Panc1 (cell line): ENCODE results near the gene CORIN. TPM values are rescaled to one million over a fixed set of nuclear protein-coding genes. Genes with fewer than 3 reads are reported as not detected.

Experiments used
- ATAC-seq: fragments of 200-7000 bp; cut with Tn5 transposase; 2 replicates; pipeline ENCODE4 v1.9.1; 2020; ENCODE audit warnings: mild to moderate bottlenecking, moderate library complexity
- BruUV-seq: library from RNA; stranded (reverse); fragments of 400-500 nt; replicated peaks from 2 replicates; lab custom pipeline; 2021; lab: Mats Ljungman, UMichigan
- CTCF ChIA-PET: fragments of 300-600 bp; sonication (Branson Sonifier 250); formaldehyde crosslinking; loops from one replicate; lab custom pipeline; 2022; ENCODE audit warnings: antibody characterized with exemption; lab: Charles Lee
- POLR2A ChIA-PET: fragments of 300-600 bp; sonication (Branson Sonifier 250); formaldehyde crosslinking; loops from one replicate; lab custom pipeline; 2022; ENCODE audit warnings: antibody characterized with exemption; lab: Charles Lee
- DNase-seq: peaks from one replicate; pipeline ENCODE4 v3.0.0-alpha.2; 2010; ENCODE audit warnings: low read depth, low spot score
- H3K27ac ChIP-seq: 2 replicates; pipeline ENCODE4 v1.5.1; 2011; ENCODE audit warnings: mild to moderate bottlenecking, low read length, inconsistent platforms
- H3K27me3 ChIP-seq: fragments of 200-500 bp; sonication (Bioruptor generic); 2 replicates; pipeline ENCODE4 v1.6.0; 2014; ENCODE audit warnings: low read length, inconsistent platforms; ENCODE audit not compliant: control insufficient read depth, insufficient read depth
- H3K36me3 ChIP-seq: fragments of 200-500 bp; sonication (Bioruptor generic); 2 replicates; pipeline ENCODE4 v1.5.1; 2014; ENCODE audit warnings: inconsistent platforms, mild to moderate bottlenecking, low read length, moderate library complexity; ENCODE audit not compliant: control insufficient read depth, insufficient read depth
- H3K4me1 ChIP-seq: 2 replicates; pipeline ENCODE4 v1.5.1; 2011; ENCODE audit warnings: inconsistent platforms, mild to moderate bottlenecking, low read length, moderate library complexity; ENCODE audit not compliant: control insufficient read depth, insufficient read depth
- H3K4me3 ChIP-seq, 2 experiments: 2 replicates each; pipeline ENCODE4 v1.5.1; 2011 to 2012; ENCODE audit warnings: low read depth in 2 of 2, low read length in 2 of 2, mild to moderate bottlenecking in 2 of 2, inconsistent platforms in 1 of 2, moderate library complexity in 1 of 2
- H3K9me3 ChIP-seq: fragments of 200-500 bp; sonication (Bioruptor generic); 2 replicates; pipeline ENCODE4 v1.5.1; 2014; ENCODE audit warnings: low read depth, mild to moderate bottlenecking, inconsistent platforms, low read length, moderate library complexity; ENCODE audit not compliant: control insufficient read depth, insufficient read depth
- CTCF ChIP-seq: fragments of 450-650 bp; IDR thresholded peaks from 2 replicates; pipeline ENCODE4 v1.5.1; 2017; ENCODE audit warnings: mild to moderate bottlenecking
- POLR2AphosphoS5 ChIP-seq: IDR thresholded peaks from 2 replicates; pipeline ENCODE4 v1.6.1; 2012; ENCODE audit warnings: mild to moderate bottlenecking, low read depth, low read length, moderate library complexity
- REST ChIP-seq, 2 experiments: IDR thresholded peaks; 2 replicates each; pipeline ENCODE4 v1.6.1; 2011 to 2012; ENCODE audit warnings: low read depth in 2 of 2, control low read depth in 1 of 2, low read length in 1 of 2, mild to moderate bottlenecking in 1 of 2, moderate library complexity in 1 of 2; ENCODE audit not compliant: insufficient read depth in 1 of 2
- SIN3A ChIP-seq: IDR thresholded peaks from 2 replicates; pipeline ENCODE4 v1.6.1; 2012; ENCODE audit warnings: low read depth, mild to moderate bottlenecking, low read length, moderate library complexity, borderline replicate concordance; ENCODE audit not compliant: insufficient read depth
- TCF7L2 ChIP-seq: IDR thresholded peaks from 2 replicates; pipeline ENCODE4 v1.6.1; 2011; ENCODE audit warnings: mild to moderate bottlenecking, low read depth, low read length, inconsistent platforms
- in situ Hi-C: cut with HindIII; loops from 2 replicates; pipeline ENCODE4 v1.10.0; 2016; ENCODE audit warnings: low sequenced_read_pairs, low pct_unique_long_range_greater_than_20kb
- intact Hi-C: fragments of 100-400 bp; cut with micrococcal nuclease; formaldehyde crosslinking; loops from one replicate; pipeline ENCODE4 v1.10.0; 2022; ENCODE audit not compliant: unreplicated experiment
- total RNA-seq: library from RNA; stranded (reverse); gene quantifications from one replicate; pipeline ENCODE4 v1.2.1, GENCODE V29; 2021; ENCODE audit not compliant: unreplicated experiment

CORIN gene
- total RNA-seq, 1 experiment from 2014 or later: not detected

GRCh38 chr4:47566566-47566965 lies 271.3 kb downstream of the CORIN start:
- ATAC-seq (no peak), DNase-seq (no peak)
- TF ChIP-seq CTCF (no peak), SIN3A (no peak), TCF7L2 (no peak), POLR2AphosphoS5 (no peak), REST (IDR thresholded peaks at IDR 0.05; ENCODE audit: insufficient read depth in 1 of 2, low read depth in 2 of 2, low read length in 1 of 2) (no peak)
- no peaks in the 10 kb centered on the region; the same call in 1 of the 2 replicates for H3K4me1 ChIP-seq
- H3K9me3 ChIP-seq: no peaks in the 10 kb centered on the region
- in situ Hi-C loops (no loop called here), intact Hi-C loops (no loop called here)
- H3K27me3 ChIP-seq: no peaks in the 10 kb centered on the region
- H3K36me3 ChIP-seq: no peaks in the 10 kb centered on the region
- BruUV-seq: no TSS peak
- H3K27ac ChIP-seq: no peak overlapping the region
- ChIA-PET POLR2A (no interaction called here), CTCF (no interaction called here)
- H3K4me3 ChIP-seq: no peak overlapping the region

GRCh38 chr4:47562297-47562696 lies 275.6 kb downstream of the CORIN start:
- ChIA-PET CTCF (no interaction called here), POLR2A (no interaction called here)
- no peak overlapping the region for H3K27ac ChIP-seq
- in situ Hi-C loops: no loop called here
- intact Hi-C loops: no loop called here
- no TSS peak for BruUV-seq
- ATAC-seq (no peak), DNase-seq (no peak)
- no peaks in the 10 kb centered on the region for H3K9me3 ChIP-seq
- no peak overlapping the region for H3K4me3 ChIP-seq
- H3K27me3 ChIP-seq: no peaks in the 10 kb centered on the region
- no peaks in the 10 kb centered on the region; the same call in 1 of the 2 replicates for H3K4me1 ChIP-seq
- no peaks in the 10 kb centered on the region for H3K36me3 ChIP-seq
- TF ChIP-seq SIN3A (no peak), POLR2AphosphoS5 (no peak), REST (IDR thresholded peaks at IDR 0.05; ENCODE audit: insufficient read depth in 1 of 2, low read depth in 2 of 2, low read length in 1 of 2) (no peak), CTCF (no peak), TCF7L2 (no peak)
